Upper lobe of left lung (tissue), 4 donors: ENCODE measurements around the gene MYPN.
"Not testable (repeated sequence)": the region's sequence is repeated elsewhere in the genome, so short reads cannot be mapped to it uniquely, and the experiment has no call there.

Experiments used
- POLR2A ChIP-seq, 4 donors: fragments of 450-650 bp; IDR thresholded peaks; one replicate each; pipeline ENCODE4 v1.5.1; 2016 to 2017; ENCODE audit warnings: antibody characterized with exemption in 4 of 4, mild to moderate bottlenecking in 2 of 4
- TF ChIP-seq, protein P1 (sequence below), 6 experiments: fragments of 450-650 bp in 4 of 6; fragments of 200-600 bp in 2 of 6; sonication (generic) in 2 of 6; IDR thresholded peaks; one replicate each; pipeline ENCODE4 v1.5.1; 2016 to 2019; ENCODE audit warnings: antibody characterized with exemption in 6 of 6

- TF ChIP-seq, protein P1, sequence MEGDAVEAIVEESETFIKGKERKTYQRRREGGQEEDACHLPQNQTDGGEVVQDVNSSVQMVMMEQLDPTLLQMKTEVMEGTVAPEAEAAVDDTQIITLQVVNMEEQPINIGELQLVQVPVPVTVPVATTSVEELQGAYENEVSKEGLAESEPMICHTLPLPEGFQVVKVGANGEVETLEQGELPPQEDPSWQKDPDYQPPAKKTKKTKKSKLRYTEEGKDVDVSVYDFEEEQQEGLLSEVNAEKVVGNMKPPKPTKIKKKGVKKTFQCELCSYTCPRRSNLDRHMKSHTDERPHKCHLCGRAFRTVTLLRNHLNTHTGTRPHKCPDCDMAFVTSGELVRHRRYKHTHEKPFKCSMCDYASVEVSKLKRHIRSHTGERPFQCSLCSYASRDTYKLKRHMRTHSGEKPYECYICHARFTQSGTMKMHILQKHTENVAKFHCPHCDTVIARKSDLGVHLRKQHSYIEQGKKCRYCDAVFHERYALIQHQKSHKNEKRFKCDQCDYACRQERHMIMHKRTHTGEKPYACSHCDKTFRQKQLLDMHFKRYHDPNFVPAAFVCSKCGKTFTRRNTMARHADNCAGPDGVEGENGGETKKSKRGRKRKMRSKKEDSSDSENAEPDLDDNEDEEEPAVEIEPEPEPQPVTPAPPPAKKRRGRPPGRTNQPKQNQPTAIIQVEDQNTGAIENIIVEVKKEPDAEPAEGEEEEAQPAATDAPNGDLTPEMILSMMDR (IDR thresholded peaks at IDR 0.05): not testable (repeated sequence)
- TF ChIP-seq POLR2A (IDR thresholded peaks at IDR 0.05): not testable (repeated sequence)
These were observed 48.2 kb downstream of the MYPN start for GRCh38 chr10:68157522-68157921.
